HepG2 (cell line): ENCODE results near the gene CLASP2. TPM values are rescaled to one million over a fixed set of nuclear protein-coding genes. Genes with fewer than 3 reads are reported as not detected.
A peak's percentile ranks its signal among the peaks of the same experiment; 100 is the strongest.

Experiments used
- HNRNPLL ChIP-seq: fragments of 200-400 bp; formaldehyde crosslinking; IDR thresholded peaks from 2 replicates; pipeline ENCODE4 v1.6.1; 2017; ENCODE audit warnings: mild to moderate bottlenecking, low read depth, low read length; ENCODE audit not compliant: poor library complexity, severe bottlenecking
- JUND ChIP-seq: sonication (generic); formaldehyde crosslinking; IDR thresholded peaks from 2 replicates; pipeline ENCODE4 v1.8.0; 2022; ENCODE audit warnings: mild to moderate bottlenecking, missing genetic modification reagents
- KDM1A ChIP-seq: IDR thresholded peaks from 2 replicates; pipeline ENCODE4 v1.6.1; 2016; ENCODE audit warnings: missing compliant biosample characterization
- KLF15 ChIP-seq: sonication (generic); formaldehyde crosslinking; IDR thresholded peaks from 2 replicates; pipeline ENCODE4 v1.8.1; 2023; ENCODE audit warnings: borderline replicate concordance, mild to moderate bottlenecking, inconsistent platforms, missing genetic modification reagents, mixed read lengths
- KMT2B ChIP-seq: IDR thresholded peaks from 2 replicates; pipeline ENCODE4 v1.6.1; 2016; ENCODE audit warnings: missing genetic modification reagents, missing compliant biosample characterization
- MTA1 ChIP-seq: sonication (generic); formaldehyde crosslinking; IDR thresholded peaks from 2 replicates; pipeline ENCODE4 v1.4.0; 2020; ENCODE audit warnings: missing genetic modification reagents, mild to moderate bottlenecking, borderline replicate concordance
- MZF1 ChIP-seq: sonication (generic); formaldehyde crosslinking; IDR thresholded peaks from 2 replicates; pipeline ENCODE4 v1.8.1; 2023; ENCODE audit warnings: mild to moderate bottlenecking, missing genetic modification reagents, borderline replicate concordance
- NFAT5 ChIP-seq: sonication (generic); formaldehyde crosslinking; IDR thresholded peaks from 2 replicates; pipeline ENCODE4 v1.4.0; 2020; ENCODE audit warnings: missing genetic modification reagents
- PAXIP1 ChIP-seq: sonication (generic); formaldehyde crosslinking; conservative IDR thresholded peaks from 2 replicates; pipeline ENCODE4 v1.4.0; 2020; ENCODE audit warnings: mild to moderate bottlenecking, missing genetic modification reagents, moderate library complexity
- RBM39 ChIP-seq: fragments of 200-400 bp; formaldehyde crosslinking; IDR thresholded peaks from one replicate; pipeline ENCODE4 v1.6.1; 2018; ENCODE audit warnings: antibody characterized with exemption, mild to moderate bottlenecking, low read depth, low read length; ENCODE audit not compliant: poor library complexity, severe bottlenecking
- ZHX2 ChIP-seq, 2 experiments: sonication (generic) in 1 of 2; formaldehyde crosslinking in 1 of 2; IDR thresholded peaks; 2 replicates each; pipeline versions ENCODE4 v1.6.1 to v1.9.0; 2014 to 2022; ENCODE audit warnings: antibody characterized with exemption in 1 of 2, borderline replicate concordance in 1 of 2, inconsistent platforms in 1 of 2, low read depth in 1 of 2, missing genetic modification reagents in 1 of 2
- ZUFSP ChIP-seq: sonication (generic); formaldehyde crosslinking; IDR thresholded peaks from 2 replicates; pipeline ENCODE4 v1.9.0; 2021; ENCODE audit warnings: missing genetic modification reagents, mild to moderate bottlenecking, borderline replicate concordance
- polyA plus RNA-seq, 8 experiments: library from polyadenylated mRNA; depleted of rRNA in 3 of 8; stranded (reverse) in 7 of 8; unstranded in 1 of 8; fragments of >200 nt; fragmentation: Illumina TruSeq in 4 of 8; extraction: Trizol in 4 of 8; gene quantifications; 2 replicates each; pipeline versions ENCODE4 v1.2.1 to v1.2.3, GENCODE V29; 2011 to 2016; ENCODE audit warnings: low read depth in 4 of 8, missing spikeins in 1 of 8, mixed read lengths in 1 of 8; ENCODE audit not compliant: insufficient read depth in 1 of 8
- total RNA-seq, 5 experiments: library from RNA; depleted of rRNA; stranded (reverse); fragments of >200 nt; fragmentation: Illumina TruSeq; extraction: Trizol; gene quantifications; 2 replicates each; pipeline ENCODE4 v1.2.3, GENCODE V29; 2016; ENCODE audit warnings: low read depth in 1 of 5

CLASP2 gene
- total and polyA plus RNA-seq, 2 of the 13 experiments (the other 11 are each of a cell fraction or from before 2014, with no cell fraction given), result 15.7 to 34.8 TPM

- TF ChIP-seq ZHX2 (IDR thresholded peaks at IDR 0.05; ENCODE audit: low read depth) (no peak), ZHX2 (CRISPR knock-in tag; IDR thresholded peaks at IDR 0.05; ENCODE audit: borderline replicate concordance) (0 out of 2 replicates have a peak, but pooled peaks have one; percentile 55), ZUFSP (no peak), NFAT5 (0 out of 2 replicates have a peak, but pooled peaks have one; percentile 23), KLF15 (CRISPR knock-in tag) (no peak), KMT2B (CRISPR knock-in tag) (peak; percentile 19; the same call in 1 of the 2 replicates), JUND (CRISPR knock-in tag) (no peak), HNRNPLL (no peak), PAXIP1 (CRISPR knock-in tag) (no peak; the same call in 1 of the 2 replicates), RBM39 (no peak), KDM1A (CRISPR knock-in tag) (no peak), MTA1 (CRISPR knock-in tag) (no peak), MZF1 (no peak)
Observed at GRCh38 chr3:33717616-33717865, 513 bp downstream of the CLASP2 start (continued).
